Retinal pigment epithelial cell (primary cell): ENCODE data around the gene GMDS.

ENCODE experiments used
- DNase-seq: peaks from one replicate; pipeline ENCODE4 v3.0.0-alpha.2; 2010; ENCODE audit warnings: low read depth
- H3K4me3 ChIP-seq: 2 replicates; pipeline ENCODE4 v1.5.1; 2011; ENCODE audit warnings: mild to moderate bottlenecking, low read length, control low read depth, moderate library complexity
- CTCF ChIP-seq: conservative IDR thresholded peaks from 2 replicates; pipeline ENCODE4 v1.5.1; 2011; ENCODE audit warnings: low read depth, low read length, control low read depth, inconsistent platforms

The GMDS gene

GRCh38 chr6:2055143-2055542 is 190.3 kb downstream of the GMDS start:
- no peak for TF ChIP-seq CTCF
- no peak for DNase-seq

DNA sequence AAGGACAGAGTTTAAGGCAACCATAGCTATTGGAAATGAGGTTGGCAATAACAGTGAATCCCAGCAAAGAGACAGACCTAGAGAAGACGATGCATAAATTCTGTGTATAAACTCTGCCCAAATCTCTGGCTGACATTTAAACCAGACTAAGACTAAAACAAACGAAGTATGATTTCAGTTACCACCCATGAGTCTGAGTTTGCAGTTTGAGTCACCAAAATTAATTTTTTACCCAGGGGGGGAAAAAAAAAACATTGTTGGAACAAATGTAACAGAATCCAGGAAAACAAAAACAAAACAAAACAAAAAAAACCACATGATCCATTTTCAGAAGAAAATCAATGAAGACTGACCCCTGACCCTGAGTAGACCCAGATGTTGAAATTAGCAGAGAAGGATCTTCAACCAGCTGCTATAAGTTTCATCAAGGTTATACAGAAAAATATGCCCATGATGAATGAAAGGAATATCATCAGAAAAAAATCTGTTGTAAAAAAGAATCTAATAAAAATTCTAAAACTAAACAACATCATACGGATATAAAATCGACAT is 190.8 kb downstream of the GMDS start:
- no peak overlapping the region for H3K4me3 ChIP-seq
- DNase-seq, result no peak
- no peak for TF ChIP-seq CTCF

More at GRCh38 chr6:2055143-2055542, 190.3 kb downstream of the GMDS start:
- H3K4me3 ChIP-seq, result no peak overlapping the region

DNA sequence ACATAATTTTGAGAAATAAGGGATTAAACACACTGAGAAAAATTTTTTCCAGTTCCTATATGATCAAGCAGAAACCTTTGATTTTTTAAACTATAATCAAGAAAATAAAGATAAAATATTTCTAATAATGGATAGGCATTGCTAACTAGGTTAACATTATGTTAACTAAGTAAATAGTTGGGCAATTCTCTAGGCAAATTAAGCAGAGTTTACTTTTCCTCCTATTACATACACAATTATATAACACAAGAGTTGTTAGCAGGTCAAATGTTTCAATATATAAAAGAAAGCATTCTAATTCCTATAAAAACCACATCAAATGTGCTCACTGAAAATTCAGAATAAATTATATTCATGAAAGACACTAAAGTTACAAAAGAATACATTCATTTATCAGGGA is 191.7 kb downstream of the GMDS start:
- no peak for TF ChIP-seq CTCF
- no peak overlapping the region for H3K4me3 ChIP-seq
- DNase-seq, result no peak

DNA sequence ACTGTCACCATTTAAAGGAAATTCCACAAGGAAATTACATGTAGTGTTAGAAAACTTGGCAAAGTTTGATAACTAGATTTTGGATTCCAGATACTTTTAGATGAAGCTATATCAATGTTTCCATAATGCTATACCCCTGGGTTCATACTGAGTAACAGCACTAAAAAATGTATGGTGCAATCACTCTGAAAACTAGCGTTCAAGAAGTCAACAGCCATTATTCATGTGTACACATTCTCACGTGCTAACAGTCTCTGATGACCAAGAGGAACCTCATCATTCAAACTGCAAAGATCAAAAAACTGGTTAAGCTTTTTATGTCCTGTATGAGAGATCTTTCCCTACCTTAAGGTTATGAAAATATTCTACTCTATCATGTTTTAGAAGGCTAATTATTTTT is 197.6 kb downstream of the GMDS start:
- TF ChIP-seq CTCF, result no peak
- DNase-seq, result no peak
- no peak overlapping the region for H3K4me3 ChIP-seq

DNA sequence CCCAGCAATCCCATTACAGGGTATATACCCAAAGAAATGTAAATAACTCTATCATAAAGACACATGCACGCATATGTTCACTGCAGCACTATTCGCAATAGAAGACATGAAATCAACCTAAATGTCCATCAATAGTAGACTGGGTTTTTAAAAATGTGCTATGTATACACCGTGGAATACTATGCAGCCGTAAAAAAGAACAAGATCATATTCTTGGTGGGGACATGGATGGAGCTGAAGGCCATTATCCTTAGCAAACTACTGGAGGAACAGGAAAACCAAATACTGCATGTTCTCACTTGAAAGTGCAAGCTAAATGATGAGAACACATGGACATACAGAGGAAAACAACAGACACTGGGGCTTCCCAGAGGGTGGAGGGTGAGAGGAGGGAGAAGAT is 201.2 kb downstream of the GMDS start:
- no peak overlapping the region for H3K4me3 ChIP-seq
- no peak for TF ChIP-seq CTCF
- DNase-seq, result no peak

DNA sequence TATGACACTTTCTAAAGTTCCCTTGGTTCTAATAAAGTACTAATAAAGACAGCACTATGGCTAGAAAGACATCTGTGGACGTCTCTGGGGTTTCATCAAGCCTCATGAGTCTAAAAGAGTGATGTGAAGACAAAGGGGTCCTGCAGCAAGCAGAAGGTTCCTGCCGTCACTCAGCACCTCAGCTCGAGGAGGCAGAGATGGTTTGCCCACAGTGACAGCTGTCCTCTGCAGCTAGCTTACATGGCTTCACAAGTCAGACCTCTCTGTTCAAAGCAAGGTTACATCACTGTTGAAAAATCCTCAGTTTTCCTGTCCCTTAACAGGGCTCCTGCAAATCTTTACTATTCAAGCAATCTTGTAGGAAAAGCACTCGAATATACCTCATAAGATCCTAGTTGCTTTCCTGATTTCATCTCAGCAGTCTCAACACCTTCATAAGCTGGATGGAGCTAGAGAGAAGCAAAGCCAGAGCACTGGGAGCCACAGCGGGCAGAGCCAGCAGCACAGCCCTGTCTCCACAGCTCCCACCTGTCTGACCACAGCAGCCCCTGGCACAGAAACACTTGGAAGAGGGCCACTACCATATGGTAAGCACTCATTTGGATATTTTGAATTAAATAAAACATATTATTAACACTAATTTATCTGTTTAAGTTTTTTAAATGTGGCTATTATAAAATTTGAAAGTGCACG is 202.3 kb downstream of the GMDS start:
- H3K4me3 ChIP-seq, result no peak overlapping the region
- no peak for DNase-seq
- TF ChIP-seq CTCF, result no peak

DNA sequence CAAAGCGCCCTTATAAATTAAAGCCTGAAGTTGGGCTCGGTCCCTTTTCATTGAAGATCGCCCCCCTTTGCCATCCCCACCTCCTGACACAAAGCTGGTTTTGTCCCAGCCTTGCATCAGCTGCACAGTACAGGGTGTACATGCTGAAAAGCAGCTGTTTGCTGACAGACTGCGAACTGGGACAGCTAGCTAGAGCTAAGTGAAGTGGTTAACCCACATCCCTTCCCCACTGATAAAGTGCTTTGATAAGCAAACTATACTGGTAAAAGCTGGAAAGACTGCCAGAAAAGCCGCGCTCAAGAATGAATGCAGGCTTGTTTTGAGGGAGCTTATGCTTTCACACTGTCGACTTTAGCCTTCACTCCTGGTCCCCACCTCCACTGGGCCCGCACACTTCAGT is 207.3 kb downstream of the GMDS start:
- no peak for TF ChIP-seq CTCF
- no peak for DNase-seq
- H3K4me3 ChIP-seq, result no peak overlapping the region
